ENCODE data around the gene ZBED1.

The ZBED1 gene

GRCh38 chrX:2498781-2499302 lies 1.9 kb downstream of the ZBED1 start:
- POLR2A ChIA-PET: no interaction called here
- CTCF ChIA-PET: no interaction called here
- no peak for DNase-seq (ENCODE audit: extremely low spot score)
- TF ChIP-seq LEF1 (IDR thresholded peaks at IDR 0.05; ENCODE audit: borderline replicate concordance) (no peak), BHLHE40 (IDR thresholded peaks at IDR 0.05; ENCODE audit: borderline replicate concordance) (no peak), TARDBP (IDR thresholded peaks at IDR 0.05) (no peak), SP1 (IDR thresholded peaks at IDR 0.05) (no peak), L3MBTL2 (conservative IDR thresholded peaks at IDR 0.05) (no peak), FOXM1 (IDR thresholded peaks at IDR 0.05; ENCODE audit: borderline replicate concordance) (no peak), ARNT (IDR thresholded peaks at IDR 0.05) (no peak), NFRKB (IDR thresholded peaks at IDR 0.05) (no peak), ELF4 (IDR thresholded peaks at IDR 0.05) (no peak), FOXA1 (IDR thresholded peaks at IDR 0.05) (no peak), HDGF (IDR thresholded peaks at IDR 0.05; ENCODE audit: borderline replicate concordance) (no peak), SUZ12 (IDR thresholded peaks at IDR 0.05) (no peak), FOXK2 (IDR thresholded peaks at IDR 0.05) (no peak), PKNOX1 (IDR thresholded peaks at IDR 0.05) (no peak), CTBP1 (IDR thresholded peaks at IDR 0.05; ENCODE audit: borderline replicate concordance) (no peak), ZNF384 (IDR thresholded peaks at IDR 0.05) (no peak)

GRCh38 chrX:2497961-2498780 lies 2.6 kb downstream of the ZBED1 start:
- CTCF ChIA-PET: no interaction called here

GRCh38 chrX:2495595-2495994 lies 5.2 kb downstream of the ZBED1 start:
- CTCF ChIA-PET: no interaction called here

More at GRCh38 chrX:2497961-2498780, 2.6 kb downstream of the ZBED1 start:
- TF ChIP-seq ZNF384 (IDR thresholded peaks at IDR 0.05) (0 out of 2 replicates have a peak, but pooled peaks have one; percentile 34), FOXK2 (IDR thresholded peaks at IDR 0.05) (no peak)
- DNase-seq (ENCODE audit: extremely low spot score): no peak
- POLR2A ChIA-PET: no interaction called here

GRCh38 chrX:2492531-2493218 lies 8.1 kb downstream of the ZBED1 start:
- no peak for DNase-seq (ENCODE audit: extremely low spot score)
- TF ChIP-seq FOXM1 (IDR thresholded peaks at IDR 0.05; ENCODE audit: borderline replicate concordance) (no peak), ZNF384 (IDR thresholded peaks at IDR 0.05) (no peak), LEF1 (IDR thresholded peaks at IDR 0.05; ENCODE audit: borderline replicate concordance) (no peak), NFRKB (IDR thresholded peaks at IDR 0.05) (no peak), FOXK2 (IDR thresholded peaks at IDR 0.05) (no peak), PKNOX1 (IDR thresholded peaks at IDR 0.05) (no peak), BHLHE40 (IDR thresholded peaks at IDR 0.05; ENCODE audit: borderline replicate concordance) (no peak), ELF4 (IDR thresholded peaks at IDR 0.05) (no peak)
- POLR2A ChIA-PET: no interaction called here
- CTCF ChIA-PET: no interaction called here

More at GRCh38 chrX:2495595-2495994, 5.2 kb downstream of the ZBED1 start:
- TF ChIP-seq NFRKB (IDR thresholded peaks at IDR 0.05) (no peak), PKNOX1 (IDR thresholded peaks at IDR 0.05) (no peak), FOXM1 (IDR thresholded peaks at IDR 0.05; ENCODE audit: borderline replicate concordance) (no peak), L3MBTL2 (conservative IDR thresholded peaks at IDR 0.05) (no peak), CTBP1 (IDR thresholded peaks at IDR 0.05; ENCODE audit: borderline replicate concordance) (no peak), FOXK2 (IDR thresholded peaks at IDR 0.05) (no peak), ZNF384 (IDR thresholded peaks at IDR 0.05) (no peak), ELF4 (IDR thresholded peaks at IDR 0.05) (no peak), LEF1 (IDR thresholded peaks at IDR 0.05; ENCODE audit: borderline replicate concordance) (no peak), SUZ12 (IDR thresholded peaks at IDR 0.05) (no peak), FOXA1 (IDR thresholded peaks at IDR 0.05) (no peak), HDGF (IDR thresholded peaks at IDR 0.05; ENCODE audit: borderline replicate concordance) (no peak), SP1 (IDR thresholded peaks at IDR 0.05) (no peak)
- POLR2A ChIA-PET: no interaction called here
- DNase-seq (ENCODE audit: extremely low spot score): no peak

GRCh38 chrX:2490634-2491033 lies 10.1 kb downstream of the ZBED1 start:
- CTCF ChIA-PET: no interaction called here
- no peak for DNase-seq (ENCODE audit: extremely low spot score)
- TF ChIP-seq LEF1 (IDR thresholded peaks at IDR 0.05; ENCODE audit: borderline replicate concordance) (no peak), NFRKB (IDR thresholded peaks at IDR 0.05) (no peak), ZNF384 (IDR thresholded peaks at IDR 0.05) (no peak), HDGF (IDR thresholded peaks at IDR 0.05; ENCODE audit: borderline replicate concordance) (no peak), SUZ12 (IDR thresholded peaks at IDR 0.05) (no peak), BHLHE40 (IDR thresholded peaks at IDR 0.05; ENCODE audit: borderline replicate concordance) (no peak), FOXM1 (IDR thresholded peaks at IDR 0.05; ENCODE audit: borderline replicate concordance) (no peak), TARDBP (IDR thresholded peaks at IDR 0.05) (no peak), PKNOX1 (IDR thresholded peaks at IDR 0.05) (no peak), CTBP1 (IDR thresholded peaks at IDR 0.05; ENCODE audit: borderline replicate concordance) (no peak), ARNT (IDR thresholded peaks at IDR 0.05) (no peak), ELF4 (IDR thresholded peaks at IDR 0.05) (no peak), FOXA1 (IDR thresholded peaks at IDR 0.05) (no peak), FOXK2 (IDR thresholded peaks at IDR 0.05) (no peak)
- POLR2A ChIA-PET: no interaction called here
